ENCODE data around the gene SHISAL1.
"Not testable (repeated sequence)": the region's sequence is repeated elsewhere in the genome, so short reads cannot be mapped to it uniquely, and the experiment has no call there.

Gene SHISAL1

GRCh38 chr22:44244265-44244822 lies 68.4 kb downstream of the SHISAL1 start:
- in situ Hi-C loops (cut with MboI; ENCODE audit: low sequenced_read_pairs), result no loop called here

- in situ Hi-C loops (cut with MboI; ENCODE audit: low sequenced_read_pairs), result no loop called here
These were observed 69.0 kb downstream of the SHISAL1 start for GRCh38 chr22:44243761-44244160.

GRCh38 chr22:44242946-44243724 lies 69.6 kb downstream of the SHISAL1 start:
- in situ Hi-C loops (cut with MboI; ENCODE audit: low sequenced_read_pairs), result no loop called here

- in situ Hi-C loops (cut with MboI; ENCODE audit: low sequenced_read_pairs), result not testable (repeated sequence)
These were observed 71.6 kb downstream of the SHISAL1 start for GRCh38 chr22:44241121-44241520.

- in situ Hi-C loops (cut with MboI; ENCODE audit: low sequenced_read_pairs), result no loop called here
These were observed 75.5 kb downstream of the SHISAL1 start for GRCh38 chr22:44237290-44237689.

GRCh38 chr22:44234372-44234771 lies 78.4 kb downstream of the SHISAL1 start:
- in situ Hi-C loops (cut with MboI; ENCODE audit: low sequenced_read_pairs), result not testable (repeated sequence)

- in situ Hi-C loops (cut with MboI; ENCODE audit: low sequenced_read_pairs), result no loop called here
These were observed 81.5 kb downstream of the SHISAL1 start for GRCh38 chr22:44231233-44231632.

GRCh38 chr22:44229809-44230208 lies 82.9 kb downstream of the SHISAL1 start:
- in situ Hi-C loops (cut with MboI; ENCODE audit: low sequenced_read_pairs), result no loop called here

- in situ Hi-C loops (cut with MboI; ENCODE audit: low sequenced_read_pairs), result no loop called here
These were observed 83.4 kb downstream of the SHISAL1 start for GRCh38 chr22:44229331-44229730.

GRCh38 chr22:44225812-44226211 lies 86.9 kb downstream of the SHISAL1 start:
- in situ Hi-C loops (cut with MboI; ENCODE audit: low sequenced_read_pairs), result no loop called here

- in situ Hi-C loops (cut with MboI; ENCODE audit: low sequenced_read_pairs), result no loop called here
These were observed 87.6 kb downstream of the SHISAL1 start for GRCh38 chr22:44225091-44225689.

- in situ Hi-C loops (cut with MboI; ENCODE audit: low sequenced_read_pairs), result no loop called here
These were observed 88.6 kb downstream of the SHISAL1 start for GRCh38 chr22:44224166-44224565.

GRCh38 chr22:44221710-44222475 lies 90.9 kb downstream of the SHISAL1 start:
- in situ Hi-C loops (cut with MboI; ENCODE audit: low sequenced_read_pairs), result no loop called here

GRCh38 chr22:44220727-44221680 lies 91.7 kb downstream of the SHISAL1 start:
- in situ Hi-C loops (cut with MboI; ENCODE audit: low sequenced_read_pairs), result no loop called here

GRCh38 chr22:44219101-44219870 lies 93.5 kb downstream of the SHISAL1 start:
- in situ Hi-C loops (cut with MboI; ENCODE audit: low sequenced_read_pairs), result no loop called here

GRCh38 chr22:44218071-44218470 lies 94.7 kb downstream of the SHISAL1 start:
- in situ Hi-C loops (cut with MboI; ENCODE audit: low sequenced_read_pairs), result no loop called here

GRCh38 chr22:44217346-44217745 lies 95.4 kb downstream of the SHISAL1 start:
- in situ Hi-C loops (cut with MboI; ENCODE audit: low sequenced_read_pairs), result no loop called here

- in situ Hi-C loops (cut with MboI; ENCODE audit: low sequenced_read_pairs), result no loop called here
These were observed 97.5 kb downstream of the SHISAL1 start for GRCh38 chr22:44215287-44215686.

GRCh38 chr22:44214764-44215163 lies 98.0 kb downstream of the SHISAL1 start:
- in situ Hi-C loops (cut with MboI; ENCODE audit: low sequenced_read_pairs), result no loop called here

- in situ Hi-C loops (cut with MboI; ENCODE audit: low sequenced_read_pairs), result no loop called here
These were observed 98.6 kb downstream of the SHISAL1 start for GRCh38 chr22:44214187-44214586.

Measured in HL-60/S4 treated with retinoic acid at 250 ng/mL for 4 days and 3 days (cell line).